ENCODE data around the gene LMX1B. TPM values are rescaled to one million over a fixed set of nuclear protein-coding genes. Genes with fewer than 3 reads are reported as not detected.
"Not testable (repeated sequence)": the region's sequence is repeated elsewhere in the genome, so short reads cannot be mapped to it uniquely, and the experiment has no call there.

The LMX1B gene
- total and polyA plus RNA-seq, 2 of the 4 experiments (the other 2 are of a cell fraction), result not detected

GRCh38 chr9:126730592-126730991, 116.9 kb downstream of the LMX1B start:
- ATAC-seq (ENCODE audit: low read depth); H2AK5ac ChIP-seq (ENCODE audit: low read depth, low read length); H3K14ac ChIP-seq (replicated peaks; ENCODE audit: low read depth, low read length); H2BK5ac ChIP-seq (ENCODE audit: low read depth, low read length, poor library complexity, severe bottlenecking); H3K27ac ChIP-seq (ENCODE audit: insufficient read depth, low read length); H2BK120ac ChIP-seq (ENCODE audit: low read depth, low read length); H2BK20ac ChIP-seq (ENCODE audit: low read depth, low read length); H4K8ac ChIP-seq (ENCODE audit: low read depth in 2 of 2, low read length in 2 of 2); H4K5ac ChIP-seq (ENCODE audit: low read depth, low read length); intact Hi-C loops (cut with micrococcal nuclease); H3K56ac ChIP-seq (ENCODE audit: extremely low read depth, insufficient read depth, low read length); H3K27me3 ChIP-seq (ENCODE audit: control insufficient read depth, insufficient read depth, low read length); H2AFZ ChIP-seq (replicated peaks; ENCODE audit: low read length, poor library complexity); H3K36me3 ChIP-seq (ENCODE audit: control insufficient read depth, insufficient read depth, low read length); H3K9ac ChIP-seq (ENCODE audit: low read depth, low read length); H3K79me1 ChIP-seq (ENCODE audit: low read depth in 1 of 2, low read length in 2 of 2); POLR2A ChIA-PET (ENCODE audit: unreplicated experiment); dilution Hi-C loops (cut with HindIII; ENCODE audit: low sequenced_read_pairs, unreplicated experiment); DNase-seq; H3K4me1 ChIP-seq (ENCODE audit: control insufficient read depth, insufficient read depth, low read length); H3K23ac ChIP-seq (ENCODE audit: low read depth, low read length); H4K91ac ChIP-seq (ENCODE audit: insufficient read depth, low read depth, low read length); in situ Hi-C loops (cut with MboI; ENCODE audit: low sequenced_read_pairs); H2AK9ac ChIP-seq (replicated peaks; ENCODE audit: low read depth, low read length, poor library complexity); H3K4me2 ChIP-seq (ENCODE audit: low read depth, low read length); BruUV-seq (replicated peaks); H2BK15ac ChIP-seq (ENCODE audit: low read depth, low read length); H3K18ac ChIP-seq (ENCODE audit: low read depth, low read length); H4K20me1 ChIP-seq (ENCODE audit: insufficient read depth, low read length); H3K9me3 ChIP-seq (ENCODE audit: control insufficient read depth, insufficient read depth, low read length); H3K4me3 ChIP-seq (ENCODE audit: insufficient read depth, low read depth, low read length); H3K9me1 ChIP-seq (ENCODE audit: insufficient read depth, low read length); H3K4ac ChIP-seq (ENCODE audit: low read depth, low read length): not testable (repeated sequence)
- CTCF ChIA-PET, result interaction anchor here (0.7 kb wide), 1 partner anchor 10 kb away, joined by 3 read pairs; no protein-coding TSS in a partner anchor
- WGBS, 2 experiments (ENCODE audit: extremely low coverage in 2 of 2, insufficient read length in 1 of 2), result 85% methylated on average over 5 of the region's 8 CpGs; no CpG with 5 or more reads in 1 of the 2 experiments

Data from IMR-90 (cell line).